Measurements from ENCODE around the gene SDHD. TPM values are rescaled to one million over a fixed set of nuclear protein-coding genes. Genes with fewer than 3 reads are reported as not detected.
A peak's percentile ranks its signal among the peaks of the same experiment; 100 is the strongest.

The SDHD gene
- total and polyA plus RNA-seq, 9 of the 15 experiments (the other 6 are each of a cell fraction or from before 2014, with no cell fraction given), result 150 to 1,225 (median 215) TPM

GRCh38 chr11:112086422-112087191, at the start of gene SDHD, which contains the start of gene TIMM8B (continued):
- TF ChIP-seq ZNF655 (CRISPR knock-in tag; IDR thresholded peaks at IDR 0.05), result no peak
- peak; percentile 84 for TF ChIP-seq NFRKB (IDR thresholded peaks at IDR 0.05; ENCODE audit: low read depth)
- TF ChIP-seq NR2C2 (CRISPR knock-in tag; IDR thresholded peaks at IDR 0.05), result peak; percentile 100
- TF ChIP-seq NR2C2 (tag; IDR thresholded peaks at IDR 0.05), result peak; percentile 100
- no peak for TF ChIP-seq PTBP1 (IDR thresholded peaks at IDR 0.05; ENCODE audit: low read depth, low read length)
- TF ChIP-seq ZBTB17 (CRISPR knock-in tag; IDR thresholded peaks at IDR 0.05), result no peak; the same call in 1 of the 2 replicates
- TF ChIP-seq PHB (CRISPR knock-in tag; IDR thresholded peaks at IDR 0.05), result no peak
- peak; percentile 18; the same call in 1 of the 2 replicates for TF ChIP-seq TCF15 (CRISPR knock-in tag; IDR thresholded peaks at IDR 0.05)
- no peak for TF ChIP-seq THAP7 (CRISPR knock-in tag; IDR thresholded peaks at IDR 0.05)
- no peak for TF ChIP-seq TCF7L2 (IDR thresholded peaks at IDR 0.05; ENCODE audit: low read depth, low read length)
- no peak for TF ChIP-seq ATF3 (IDR thresholded peaks at IDR 0.05)
- no peak for TF ChIP-seq ATF3 (CRISPR knock-in tag; conservative IDR thresholded peaks at IDR 0.05)
- TF ChIP-seq KDM5B (IDR thresholded peaks at IDR 0.05; ENCODE audit: insufficient replicate concordance, low read depth, low read length), result peak; percentile 87
- no peak for TF ChIP-seq ARID3B (CRISPR knock-in tag; IDR thresholded peaks at IDR 0.05; ENCODE audit: borderline replicate concordance)
- no peak for TF ChIP-seq TFE3 (CRISPR knock-in tag; IDR thresholded peaks at IDR 0.05)
- no peak for TF ChIP-seq ZNF830 (CRISPR knock-in tag; IDR thresholded peaks at IDR 0.05)
- TF ChIP-seq ZNF79 (CRISPR knock-in tag; IDR thresholded peaks at IDR 0.05; ENCODE audit: low read depth), result no peak
- TF ChIP-seq EP400 (IDR thresholded peaks at IDR 0.05), result peak; percentile 93
- TF ChIP-seq ZNF431 (CRISPR knock-in tag; IDR thresholded peaks at IDR 0.05), result peak; percentile 15; the same call in 1 of the 2 replicates
- peak; percentile 100 for TF ChIP-seq NFATC3 (IDR thresholded peaks at IDR 0.05)
- no peak for TF ChIP-seq CAMTA2 (CRISPR knock-in tag; conservative IDR thresholded peaks at IDR 0.05)
- TF ChIP-seq MAX (CRISPR knock-in tag; IDR thresholded peaks at IDR 0.05), result peak; percentile 7; the same call in 1 of the 2 replicates

Measured in K562 (cell line).